ENCODE results near the gene PICALM. TPM values are rescaled to one million over a fixed set of nuclear protein-coding genes. Genes with fewer than 3 reads are reported as not detected.

PICALM gene
- total RNA-seq, 1 donor from 2014 or later = 204 TPM

GRCh38 chr11:86064220-86064803 is 4.6 kb downstream of the PICALM start:
- no peak overlapping the region for H3K4me3 Mint-ChIP-seq
- peaks cover 6% of the 10 kb centered on the region for H3K27me3 Mint-ChIP-seq (ENCODE audit: insufficient read depth, low read depth)
- H3K4me1 ChIP-seq = peaks cover 15% of the 10 kb centered on the region
- no peak overlapping the region for H3K27ac Mint-ChIP-seq
- H3K4me3 ChIP-seq = no peak overlapping the region
- H3K9me3 ChIP-seq (ENCODE audit: low read depth) = no peaks in the 10 kb centered on the region
- DNase-seq (ENCODE audit: low spot score) = no peak
- H3K4me1 Mint-ChIP-seq = peaks cover 19% of the 10 kb centered on the region
- no peak overlapping the region for H2AFZ ChIP-seq (replicated peaks)
- peaks cover 12% of the 10 kb centered on the region for H3F3A ChIP-seq (ENCODE audit: low read depth)
- TF ChIP-seq EZH2phosphoT487 (IDR thresholded peaks at IDR 0.05) (no peak), CTCF (IDR thresholded peaks at IDR 0.05) (no peak), EZH2 (IDR thresholded peaks at IDR 0.05) (no peak)
- no peaks in the 10 kb centered on the region for H3K27me3 ChIP-seq
- peaks cover 19% of the 10 kb centered on the region for H3K9me3 Mint-ChIP-seq
- peaks cover 19% of the 10 kb centered on the region for H3K36me3 Mint-ChIP-seq
- no peak overlapping the region for H3K27ac ChIP-seq
- H3K79me2 ChIP-seq (ENCODE audit: low read depth) = peaks cover 94% of the 10 kb centered on the region
- peaks cover 83% of the 10 kb centered on the region for H4K20me1 ChIP-seq (ENCODE audit: low read depth)
- no peaks in the 10 kb centered on the region for H3K36me3 ChIP-seq
- no peak overlapping the region for H3K4me2 ChIP-seq
- no peak overlapping the region for H3K9ac ChIP-seq

GRCh38 chr11:86063536-86063935 is 5.3 kb downstream of the PICALM start:
- no peak overlapping the region for H3K4me3 Mint-ChIP-seq
- H3K4me2 ChIP-seq = no peak overlapping the region

GRCh38 chr11:86062719-86063118 is 6.2 kb downstream of the PICALM start:
- TF ChIP-seq EZH2 (IDR thresholded peaks at IDR 0.05) = no peak
- no peak for TF ChIP-seq EZH2phosphoT487 (IDR thresholded peaks at IDR 0.05)
- no peak for TF ChIP-seq CTCF (IDR thresholded peaks at IDR 0.05)
- Histone ChIP-seq H3K4me3 (no peak overlapping the region), H3K27ac (no peak overlapping the region), H3K4me2 (no peak overlapping the region), H3K9ac (no peak overlapping the region), H2AFZ (replicated peaks) (no peak overlapping the region), H3K36me3 (no peaks in the 10 kb centered on the region), H3F3A (ENCODE audit: low read depth) (peaks cover 1% of the 10 kb centered on the region), H3K27me3 (no peaks in the 10 kb centered on the region), H4K20me1 (ENCODE audit: low read depth) (peaks cover 97% of the 10 kb centered on the region), H3K79me2 (ENCODE audit: low read depth) (peaks cover 100% of the 10 kb centered on the region), H3K9me3 (ENCODE audit: low read depth) (no peaks in the 10 kb centered on the region), H3K4me1 (peaks cover 15% of the 10 kb centered on the region)
- H3K36me3 Mint-ChIP-seq = peaks cover 28% of the 10 kb centered on the region
- peaks cover 19% of the 10 kb centered on the region for H3K4me1 Mint-ChIP-seq
- H3K9me3 Mint-ChIP-seq = peaks cover 19% of the 10 kb centered on the region
- DNase-seq (ENCODE audit: low spot score) = no peak
- H3K27me3 Mint-ChIP-seq (ENCODE audit: insufficient read depth, low read depth) = peaks cover 2% of the 10 kb centered on the region
- no peak overlapping the region for H3K4me3 Mint-ChIP-seq
- no peak overlapping the region for H3K27ac Mint-ChIP-seq

More at GRCh38 chr11:86063536-86063935, 5.3 kb downstream of the PICALM start:
- H2AFZ ChIP-seq (replicated peaks) = no peak overlapping the region
- no peak overlapping the region for H3K27ac ChIP-seq
- no peaks in the 10 kb centered on the region for H3K9me3 ChIP-seq (ENCODE audit: low read depth)
- H3K36me3 ChIP-seq = no peaks in the 10 kb centered on the region
- peaks cover 9% of the 10 kb centered on the region for H3F3A ChIP-seq (ENCODE audit: low read depth)
- no peaks in the 10 kb centered on the region for H3K27me3 ChIP-seq
- no peak overlapping the region for H3K27ac Mint-ChIP-seq
- DNase-seq (ENCODE audit: low spot score) = no peak
- H3K9me3 Mint-ChIP-seq = peaks cover 19% of the 10 kb centered on the region
- H3K4me1 ChIP-seq = peaks cover 15% of the 10 kb centered on the region
- H3K36me3 Mint-ChIP-seq = peaks cover 23% of the 10 kb centered on the region
- peaks cover 100% of the 10 kb centered on the region for H3K79me2 ChIP-seq (ENCODE audit: low read depth)
- H3K9ac ChIP-seq = no peak overlapping the region
- peaks cover 6% of the 10 kb centered on the region for H3K27me3 Mint-ChIP-seq (ENCODE audit: insufficient read depth, low read depth)
- peaks cover 91% of the 10 kb centered on the region for H4K20me1 ChIP-seq (ENCODE audit: low read depth)
- peaks cover 19% of the 10 kb centered on the region for H3K4me1 Mint-ChIP-seq
- TF ChIP-seq EZH2phosphoT487 (IDR thresholded peaks at IDR 0.05) (no peak), EZH2 (IDR thresholded peaks at IDR 0.05) (no peak), CTCF (IDR thresholded peaks at IDR 0.05) (no peak)
- H3K4me3 ChIP-seq = no peak overlapping the region

Measured in neural progenitor cell (in vitro differentiated cells).